HFFc6 (cell line): ENCODE results near the gene DNER. TPM values are rescaled to one million over a fixed set of nuclear protein-coding genes. Genes with fewer than 3 reads are reported as not detected.
A peak's percentile ranks its signal among the peaks of the same experiment; 100 is the strongest.

Experiments
- DNase-seq: peaks from one replicate; pipeline ENCODE4 v3.0.0-alpha.2; 2018
- H3K27ac Mint-ChIP-seq: 2 replicates; pipeline ENCODE4 v1.8.0; 2020; ENCODE audit warnings: mild to moderate bottlenecking, mixed read lengths
- H3K27me3 Mint-ChIP-seq: 2 replicates; pipeline ENCODE4 v1.8.0; 2021; ENCODE audit warnings: mild to moderate bottlenecking, moderate library complexity, mixed read lengths; ENCODE audit not compliant: insufficient read depth
- H3K36me3 Mint-ChIP-seq: 2 replicates; pipeline ENCODE4 v1.8.0; 2021; ENCODE audit warnings: low read depth, mixed read lengths
- H3K4me1 Mint-ChIP-seq: 2 replicates; pipeline ENCODE4 v1.8.0; 2020; ENCODE audit warnings: low read depth, mixed read lengths
- H3K4me3 Mint-ChIP-seq: 2 replicates; pipeline ENCODE4 v1.8.0; 2020; ENCODE audit warnings: mild to moderate bottlenecking, moderate library complexity, mixed read lengths
- H3K9me3 Mint-ChIP-seq: 2 replicates; pipeline ENCODE4 v1.8.0; 2020; ENCODE audit warnings: mild to moderate bottlenecking, mixed read lengths
- total RNA-seq, 6 experiments: library from RNA; stranded (reverse); fragmentation: NEBNext Ultra II Directional; extraction: Animal tissue kit (Norgen Biotek cat#: 25700); gene quantifications; 2 replicates in 1 of 6; 3 replicates in 5 of 6; pipeline ENCODE4 v1.2.3, GENCODE V29; 2021
- TF ChIP-seq, protein P1 (sequence below): fragments of 200-600 bp; sonication (generic); IDR thresholded peaks from 2 replicates; pipeline ENCODE4 v1.5.0; 2021; ENCODE audit warnings: antibody characterized with exemption, mild to moderate bottlenecking

Gene DNER
- total RNA-seq, 6 experiments from 2014 or later = 0.07 to 3.8 (median 2.7) TPM

DNA sequence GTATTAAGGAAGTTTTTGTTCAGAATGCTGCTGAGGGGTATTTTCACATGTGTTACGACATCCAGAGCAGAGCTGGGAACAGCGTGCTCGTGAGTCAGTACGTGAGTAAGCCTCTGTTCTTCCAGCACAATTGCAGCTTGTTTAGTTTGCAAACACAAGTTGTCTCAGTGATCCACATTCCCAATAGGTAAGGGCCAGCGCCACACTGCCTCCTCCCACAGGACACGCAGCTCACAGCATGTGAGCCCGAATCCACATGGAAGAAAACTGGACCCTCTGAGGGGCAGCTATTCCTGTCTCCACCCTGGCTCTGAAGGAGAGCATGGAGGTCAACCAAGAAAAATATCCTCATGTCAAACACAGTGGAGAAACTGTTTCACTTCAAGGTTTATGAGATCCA is 269.3 kb downstream of the DNER start:
- DNase-seq = peak; percentile 90
- Mint-ChIP-seq H3K9me3 (no peaks in the 10 kb centered on the region), H3K4me1 (peaks cover 36% of the 10 kb centered on the region), H3K4me3 (peak overlapping the region; percentile 75), H3K36me3 (no peaks in the 10 kb centered on the region), H3K27me3 (peaks cover 5% of the 10 kb centered on the region), H3K27ac (peak overlapping the region; percentile 98)
- TF ChIP-seq, protein P1, sequence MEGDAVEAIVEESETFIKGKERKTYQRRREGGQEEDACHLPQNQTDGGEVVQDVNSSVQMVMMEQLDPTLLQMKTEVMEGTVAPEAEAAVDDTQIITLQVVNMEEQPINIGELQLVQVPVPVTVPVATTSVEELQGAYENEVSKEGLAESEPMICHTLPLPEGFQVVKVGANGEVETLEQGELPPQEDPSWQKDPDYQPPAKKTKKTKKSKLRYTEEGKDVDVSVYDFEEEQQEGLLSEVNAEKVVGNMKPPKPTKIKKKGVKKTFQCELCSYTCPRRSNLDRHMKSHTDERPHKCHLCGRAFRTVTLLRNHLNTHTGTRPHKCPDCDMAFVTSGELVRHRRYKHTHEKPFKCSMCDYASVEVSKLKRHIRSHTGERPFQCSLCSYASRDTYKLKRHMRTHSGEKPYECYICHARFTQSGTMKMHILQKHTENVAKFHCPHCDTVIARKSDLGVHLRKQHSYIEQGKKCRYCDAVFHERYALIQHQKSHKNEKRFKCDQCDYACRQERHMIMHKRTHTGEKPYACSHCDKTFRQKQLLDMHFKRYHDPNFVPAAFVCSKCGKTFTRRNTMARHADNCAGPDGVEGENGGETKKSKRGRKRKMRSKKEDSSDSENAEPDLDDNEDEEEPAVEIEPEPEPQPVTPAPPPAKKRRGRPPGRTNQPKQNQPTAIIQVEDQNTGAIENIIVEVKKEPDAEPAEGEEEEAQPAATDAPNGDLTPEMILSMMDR = peak; percentile 41

DNA sequence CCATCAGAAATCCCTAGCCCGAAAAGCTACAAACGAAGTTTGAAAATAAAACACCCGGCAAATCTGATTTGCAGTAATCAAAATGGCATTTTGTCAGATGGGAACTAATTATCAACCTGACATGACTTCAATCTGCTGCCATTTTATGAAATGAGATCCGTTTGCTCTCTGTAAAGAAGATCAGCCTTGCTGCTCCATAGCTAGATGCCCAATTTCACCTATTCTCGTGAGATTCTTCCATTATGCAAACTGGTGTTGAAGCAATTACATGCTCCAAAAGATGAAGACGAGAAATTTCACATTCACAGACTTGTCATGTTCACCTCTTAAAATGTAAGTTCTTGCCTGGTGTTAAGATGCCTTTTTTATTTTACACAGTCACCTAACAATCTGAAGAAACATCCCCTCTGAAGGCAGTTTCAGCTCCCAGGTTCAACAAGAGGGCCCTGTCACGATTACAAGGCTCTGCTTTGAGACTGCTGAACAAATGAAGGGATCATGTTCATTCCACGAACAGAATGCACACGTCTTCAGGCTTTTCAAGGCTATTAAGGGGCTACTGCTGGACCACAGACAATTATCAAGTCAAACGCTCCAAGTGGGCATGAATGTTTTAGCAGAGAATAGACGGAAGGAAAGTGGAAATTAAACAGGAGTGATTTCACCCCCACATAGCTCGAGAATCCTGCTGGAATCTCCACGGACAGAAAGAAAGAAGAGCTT is 270.6 kb downstream of the DNER start:
- peak overlapping the region; percentile 68 for H3K27ac Mint-ChIP-seq
- no peaks in the 10 kb centered on the region for H3K36me3 Mint-ChIP-seq
- TF ChIP-seq, protein P1 = no peak

DNA sequence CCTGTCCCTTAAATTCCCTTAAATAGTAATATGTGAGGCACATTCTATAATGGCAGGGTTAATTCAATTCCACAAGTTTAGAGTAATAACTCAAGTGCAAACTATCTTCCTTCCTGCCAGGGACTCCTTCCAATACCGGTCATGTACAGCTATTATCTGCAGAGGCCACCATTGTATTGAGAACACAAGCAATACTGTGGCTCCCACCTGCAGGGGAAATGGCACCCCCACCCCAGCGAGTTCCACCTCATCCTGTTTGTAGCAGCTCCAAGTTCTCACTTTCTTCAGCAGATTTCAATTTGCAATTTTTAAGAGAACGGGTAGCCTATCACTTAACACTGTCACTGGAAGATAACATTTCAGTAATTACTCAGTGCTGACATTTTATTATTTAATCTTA is 271.2 kb downstream of the DNER start:
- no peaks in the 10 kb centered on the region for H3K36me3 Mint-ChIP-seq
- peaks cover 36% of the 10 kb centered on the region for H3K4me1 Mint-ChIP-seq
- H3K4me3 Mint-ChIP-seq = no peak overlapping the region
- DNase-seq = no peak
- H3K9me3 Mint-ChIP-seq = no peaks in the 10 kb centered on the region
- H3K27ac Mint-ChIP-seq = no peak overlapping the region
- H3K27me3 Mint-ChIP-seq = peaks cover 5% of the 10 kb centered on the region
- TF ChIP-seq, protein P1 = no peak

More for the DNA sequence above, 270.6 kb downstream of the DNER start:
- H3K9me3 Mint-ChIP-seq = no peaks in the 10 kb centered on the region
- peaks cover 5% of the 10 kb centered on the region for H3K27me3 Mint-ChIP-seq
- DNase-seq = no peak
- no peak overlapping the region for H3K4me3 Mint-ChIP-seq
- H3K4me1 Mint-ChIP-seq = peaks cover 36% of the 10 kb centered on the region

DNA sequence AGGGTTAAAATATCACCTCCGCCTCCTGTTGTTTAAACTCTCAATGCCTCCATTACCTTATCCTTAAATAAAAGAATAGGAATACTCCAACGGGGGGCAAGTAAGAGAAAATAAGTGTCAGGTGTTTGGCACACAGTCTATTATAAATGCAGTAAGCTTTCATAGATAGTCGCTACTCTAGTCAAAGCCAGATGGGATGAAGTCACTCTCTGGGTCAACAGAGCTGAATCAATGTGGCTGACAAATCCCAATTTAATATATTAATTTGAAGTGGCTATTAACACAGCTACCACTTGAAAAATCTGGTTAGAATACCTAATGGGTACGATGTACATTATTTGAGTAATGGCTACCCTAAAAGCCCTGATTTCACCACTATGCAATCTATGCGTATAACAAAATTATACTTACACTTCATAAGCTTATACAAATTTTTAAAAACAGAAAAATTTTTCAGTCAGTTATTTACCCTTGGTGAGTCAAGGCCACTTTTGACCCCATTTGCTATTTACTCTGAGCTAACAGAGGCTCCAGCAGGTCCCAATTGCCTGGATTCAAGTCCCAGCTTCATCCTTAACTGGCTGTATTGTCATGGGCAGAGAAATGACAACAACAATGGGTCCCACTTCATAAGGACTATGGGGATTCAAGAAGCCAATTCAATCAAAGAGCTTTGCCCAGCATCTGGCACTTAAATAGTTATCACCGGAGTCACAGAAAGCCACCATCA is 275.8 kb downstream of the DNER start:
- DNase-seq = no peak
- Mint-ChIP-seq H3K4me3 (no peak overlapping the region), H3K36me3 (no peaks in the 10 kb centered on the region), H3K27ac (no peak overlapping the region), H3K4me1 (peaks cover 8% of the 10 kb centered on the region; the same call in 1 of the 2 replicates), H3K9me3 (no peaks in the 10 kb centered on the region), H3K27me3 (peaks cover 6% of the 10 kb centered on the region)
- TF ChIP-seq, protein P1 = no peak

DNA sequence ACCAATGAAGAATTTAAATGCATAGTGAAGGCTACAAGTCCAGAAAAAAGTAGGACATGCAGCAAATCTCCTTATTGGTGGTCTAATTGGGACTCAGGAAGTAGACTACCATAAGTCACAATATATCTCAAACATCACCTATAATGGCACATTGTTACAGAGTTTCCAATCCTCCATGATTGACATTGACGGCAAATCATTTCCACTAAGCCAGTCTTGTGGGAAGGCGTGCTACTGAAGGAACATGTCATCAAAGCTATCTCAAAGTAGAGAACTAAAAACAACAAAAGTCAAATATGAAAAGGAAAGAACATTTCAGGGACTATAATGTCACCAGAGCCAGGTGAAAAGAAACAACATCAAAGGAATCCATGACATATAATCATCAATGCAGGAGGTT is 276.9 kb downstream of the DNER start:
- no peak overlapping the region for H3K4me3 Mint-ChIP-seq
- no peak overlapping the region for H3K27ac Mint-ChIP-seq
- H3K9me3 Mint-ChIP-seq = no peaks in the 10 kb centered on the region
- H3K4me1 Mint-ChIP-seq = peaks cover 8% of the 10 kb centered on the region; the same call in 1 of the 2 replicates
- no peaks in the 10 kb centered on the region for H3K36me3 Mint-ChIP-seq
- DNase-seq = no peak
- TF ChIP-seq, protein P1 = no peak
- H3K27me3 Mint-ChIP-seq = peaks cover 6% of the 10 kb centered on the region
